SKM-1 treated with dmso at 0.1 percent for 144 hours (cell line): ENCODE data around the gene TOGARAM2.

Source experiments
- DNase-seq: peaks from one replicate; lab custom pipeline; 2025; ENCODE audit not compliant: unreplicated experiment; lab: John Stamatoyannopoulos, UW

TOGARAM2 gene

DNA sequence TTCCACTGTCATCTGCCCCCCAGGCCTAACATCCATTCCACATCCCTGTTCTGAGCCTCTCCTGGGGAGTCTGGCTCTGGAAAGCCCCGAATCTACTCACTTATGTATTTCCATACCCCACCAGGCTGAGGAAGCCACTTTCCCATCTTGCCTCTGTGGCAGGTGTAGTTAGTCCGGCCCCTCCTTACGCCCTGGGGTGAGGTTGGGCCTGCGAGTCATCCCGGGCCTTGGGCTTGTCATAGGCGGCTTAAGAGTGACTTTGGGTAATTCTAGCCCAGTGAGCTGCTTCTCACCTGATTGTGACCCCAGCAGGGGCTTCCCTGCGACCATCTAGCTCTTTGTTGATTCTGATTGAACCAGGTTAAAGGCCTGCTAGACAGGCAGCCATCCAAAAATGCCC is 72.1 kb downstream of the TOGARAM2 start:
- DNase-seq, result no peak

DNA sequence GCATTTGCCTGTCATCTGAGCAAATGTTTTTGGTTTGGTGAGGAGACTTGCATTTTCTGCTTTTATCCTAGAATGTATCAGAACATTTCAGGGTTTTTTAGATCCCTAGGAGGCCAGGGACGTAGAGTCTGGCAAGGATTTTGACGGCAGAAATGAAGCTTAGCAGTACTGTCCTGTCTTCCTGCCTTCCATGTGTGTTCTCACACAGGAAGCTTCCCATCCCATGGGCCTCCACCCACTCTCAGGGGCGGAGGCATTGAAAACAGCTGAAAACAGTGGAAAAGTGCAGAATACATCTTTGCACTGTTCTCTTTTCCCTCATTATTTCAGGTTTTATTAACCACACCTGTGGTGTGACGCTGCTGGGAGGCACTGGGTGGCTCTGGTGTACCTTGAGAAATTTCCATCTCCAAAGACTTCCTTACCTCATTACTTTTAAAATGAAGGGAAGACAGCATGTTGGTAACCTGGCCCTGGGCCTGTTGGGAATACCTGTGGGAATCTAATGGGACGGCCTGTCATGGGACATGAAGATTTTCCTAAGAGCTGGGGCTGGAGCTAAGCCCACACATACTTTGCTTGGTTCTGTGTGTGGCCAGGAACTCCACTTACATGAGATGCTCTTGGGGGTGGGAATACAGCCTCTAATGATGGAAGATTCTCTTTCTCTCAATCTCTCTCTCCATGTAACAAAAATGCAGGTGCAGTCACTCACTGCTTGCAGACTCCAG is 72.7 kb downstream of the TOGARAM2 start:
- no peak for DNase-seq

DNA sequence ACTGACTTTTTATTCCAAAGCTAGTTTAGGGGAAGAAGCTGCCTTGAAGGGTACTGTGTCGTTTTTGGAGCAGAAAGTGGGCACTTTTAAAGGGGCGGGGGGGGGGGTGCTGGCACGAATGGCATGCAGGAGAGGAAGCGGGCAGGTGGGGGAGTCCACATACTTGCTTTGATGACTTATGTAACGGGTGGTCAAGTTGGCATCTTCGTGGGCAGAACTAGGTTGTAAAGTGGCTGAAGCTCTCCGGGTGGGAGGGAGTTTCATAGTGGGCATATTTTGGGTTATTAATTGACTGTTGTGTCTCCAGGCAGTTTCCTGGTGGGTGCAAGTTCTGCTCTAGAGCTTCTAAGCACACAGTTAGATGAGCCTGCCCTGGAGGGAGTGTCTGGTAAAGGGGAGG is 73.3 kb downstream of the TOGARAM2 start:
- no peak for DNase-seq

DNA sequence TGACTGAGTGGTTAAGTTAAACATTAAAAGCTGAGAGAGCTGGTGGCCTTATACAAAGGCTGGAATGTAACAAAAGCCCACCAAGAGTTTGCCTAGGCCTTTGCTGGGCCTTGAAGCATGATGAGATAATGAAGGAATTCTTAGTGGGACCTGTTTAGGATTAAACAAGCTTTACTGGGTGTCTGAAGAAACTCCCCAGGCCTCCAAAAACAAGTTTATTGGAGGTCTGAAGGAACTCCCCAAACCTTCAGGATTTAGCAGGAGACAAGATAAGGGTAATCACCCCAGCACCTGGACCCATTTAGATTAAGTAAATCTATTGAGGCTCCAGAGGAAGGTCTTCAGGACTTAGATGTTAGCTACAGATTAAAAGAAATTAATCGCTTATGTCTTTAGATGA is 74.5 kb downstream of the TOGARAM2 start:
- no peak for DNase-seq

DNA sequence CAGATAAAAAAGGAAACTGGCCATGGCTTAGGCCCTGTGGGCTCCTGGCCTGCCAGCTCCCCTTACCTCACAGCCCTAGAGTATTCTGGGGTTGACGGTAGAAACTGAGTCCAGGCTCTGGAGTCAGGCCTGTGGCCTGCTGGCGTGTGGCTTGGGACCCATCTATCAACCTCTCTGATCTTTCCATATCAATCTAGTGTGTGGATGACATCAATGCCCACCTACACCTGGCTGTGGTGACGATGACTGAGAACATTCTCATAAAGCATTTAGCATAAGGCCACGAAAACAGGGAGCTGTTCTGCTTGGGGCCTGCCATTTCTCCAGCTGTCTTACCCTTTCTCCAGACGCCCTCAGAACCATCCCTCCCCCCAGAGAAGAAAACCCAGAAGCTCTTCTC is 75.4 kb downstream of the TOGARAM2 start:
- DNase-seq, result no peak

DNA sequence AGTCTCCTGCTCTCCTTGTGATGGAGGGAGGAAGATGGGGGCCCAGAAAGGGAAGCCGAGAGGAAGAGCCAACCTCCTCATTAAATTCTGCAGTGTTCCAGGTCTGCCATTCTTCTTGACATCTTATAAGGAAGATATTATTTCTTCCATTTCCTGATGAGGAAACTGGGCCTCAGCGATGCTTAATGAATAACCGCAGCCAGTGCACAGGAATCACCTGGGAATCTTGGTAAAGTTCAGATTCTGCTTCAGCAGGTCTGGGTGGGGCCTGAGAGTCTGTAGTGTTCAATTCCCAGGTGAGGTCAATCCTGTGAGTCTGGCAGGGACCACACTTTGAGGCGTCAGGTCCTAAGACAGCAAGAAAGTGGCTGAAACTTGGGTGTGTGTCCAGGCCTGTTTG is 75.9 kb downstream of the TOGARAM2 start:
- no peak for DNase-seq

DNA sequence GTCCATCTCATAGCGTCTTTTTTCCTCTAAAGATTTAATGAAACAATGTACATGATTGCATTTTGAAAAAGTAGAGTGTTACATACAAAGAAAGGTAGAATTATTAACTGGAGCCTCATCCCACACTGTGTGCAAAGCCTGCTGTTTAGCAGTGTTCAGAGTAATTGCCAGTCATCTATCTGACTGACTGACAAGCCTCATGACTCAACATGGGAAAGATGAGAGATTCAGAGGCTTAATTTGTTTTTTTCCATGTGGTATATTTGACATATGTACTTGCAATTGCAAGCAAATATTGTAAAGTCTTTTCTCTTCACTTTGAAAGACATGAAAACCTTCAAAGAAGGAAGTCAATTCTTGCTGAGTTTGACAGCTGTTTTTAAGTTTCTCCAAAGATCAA is 78.5 kb downstream of the TOGARAM2 start:
- DNase-seq, result no peak

DNA sequence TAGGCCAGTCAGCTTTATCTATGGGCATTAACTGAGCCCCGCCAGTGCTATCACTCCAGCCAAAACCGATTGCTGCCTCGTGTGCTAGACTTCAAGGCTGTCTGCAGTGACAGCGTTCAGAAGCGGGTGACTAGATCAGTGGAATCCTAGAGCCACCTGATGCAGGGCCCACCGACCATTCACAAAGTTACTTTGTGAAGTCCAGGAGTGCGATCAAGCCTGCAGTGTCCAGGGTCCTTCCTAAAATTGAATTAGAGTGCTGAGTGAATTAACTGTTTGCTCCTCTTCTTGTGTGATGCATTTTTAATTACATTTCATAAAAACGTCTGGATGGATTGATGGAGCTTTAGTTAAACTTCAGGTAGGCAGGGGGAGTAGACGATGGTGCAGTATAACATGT is 79.3 kb downstream of the TOGARAM2 start:
- DNase-seq, result no peak

DNA sequence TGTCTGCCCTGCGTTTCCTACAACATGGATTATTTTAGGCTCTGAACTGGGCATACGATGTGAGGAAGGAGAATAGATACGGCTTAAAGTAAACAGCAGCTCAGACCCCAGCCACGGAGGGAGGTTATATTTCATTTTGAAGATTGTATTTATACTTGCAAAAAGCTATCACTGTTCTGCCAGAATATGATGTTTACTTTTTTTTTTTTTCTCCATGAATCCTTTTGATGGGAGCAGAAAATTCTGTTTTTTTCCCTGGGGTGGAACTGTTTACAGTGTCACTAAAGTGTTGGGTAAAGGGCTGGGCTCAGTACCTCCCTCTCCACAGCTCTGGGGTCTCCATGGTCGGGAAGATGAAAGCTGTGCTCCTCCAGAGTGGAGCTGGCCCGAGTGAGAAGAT is 80.1 kb downstream of the TOGARAM2 start:
- no peak for DNase-seq

DNA sequence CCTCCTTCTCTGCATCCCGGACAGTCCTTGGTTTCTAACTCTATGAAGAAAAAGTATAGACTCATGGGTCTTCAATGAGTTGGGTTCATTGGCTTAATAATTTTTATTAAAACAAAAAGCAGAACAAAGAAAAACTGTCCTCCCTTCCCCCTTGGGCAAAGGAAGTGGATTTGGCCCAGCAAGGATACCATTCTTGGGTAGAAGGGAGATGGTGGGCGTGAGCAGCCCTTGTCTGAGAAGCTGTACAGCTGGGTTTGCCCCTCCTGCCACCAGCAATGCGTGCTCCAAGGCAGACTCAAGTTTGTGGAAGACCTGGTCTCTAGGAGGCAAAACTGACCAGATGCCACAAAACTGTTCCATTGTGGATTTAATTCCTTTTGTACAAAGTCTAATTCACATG is 80.5 kb downstream of the TOGARAM2 start:
- no peak for DNase-seq

DNA sequence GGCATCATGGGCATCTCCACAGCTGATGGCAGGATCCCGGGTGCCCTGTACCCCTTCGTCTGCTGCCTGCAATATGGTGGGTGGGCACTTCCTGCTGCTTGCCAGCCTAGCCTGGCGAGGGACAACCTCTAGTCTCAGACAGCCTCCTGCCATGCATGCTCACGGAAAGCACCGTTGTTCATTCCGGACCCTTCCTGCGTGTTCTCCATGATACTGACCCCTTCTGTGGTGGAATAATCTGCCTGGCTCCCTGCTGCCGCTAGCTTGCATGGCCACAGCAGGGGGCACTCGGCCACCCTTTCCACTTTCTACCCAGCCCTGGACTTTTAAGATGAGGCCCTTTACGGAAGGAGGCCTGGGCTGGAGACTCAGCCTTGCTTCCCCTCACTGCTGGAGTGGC is 81.3 kb downstream of the TOGARAM2 start:
- no peak for DNase-seq

DNA sequence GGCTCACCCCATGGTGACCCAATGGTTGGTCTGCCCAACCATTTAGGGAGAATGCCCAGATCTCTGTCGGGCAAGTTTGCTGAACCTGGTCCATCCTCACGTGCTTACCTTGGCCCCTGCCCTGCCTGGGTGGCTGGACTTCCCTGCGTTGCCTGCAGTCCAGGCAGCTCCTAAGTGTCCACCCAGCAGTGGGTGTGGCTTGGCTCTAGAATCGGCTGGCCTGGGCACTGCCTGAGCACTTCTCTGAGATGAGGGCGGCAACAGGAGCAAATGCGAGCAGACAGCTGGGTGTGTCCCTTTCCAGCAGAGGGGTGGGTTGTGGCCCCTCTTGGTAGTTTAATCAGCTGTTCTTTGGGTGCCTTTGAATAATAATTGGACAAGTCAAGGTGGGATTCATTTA is 82.0 kb downstream of the TOGARAM2 start:
- DNase-seq, result no peak

DNA sequence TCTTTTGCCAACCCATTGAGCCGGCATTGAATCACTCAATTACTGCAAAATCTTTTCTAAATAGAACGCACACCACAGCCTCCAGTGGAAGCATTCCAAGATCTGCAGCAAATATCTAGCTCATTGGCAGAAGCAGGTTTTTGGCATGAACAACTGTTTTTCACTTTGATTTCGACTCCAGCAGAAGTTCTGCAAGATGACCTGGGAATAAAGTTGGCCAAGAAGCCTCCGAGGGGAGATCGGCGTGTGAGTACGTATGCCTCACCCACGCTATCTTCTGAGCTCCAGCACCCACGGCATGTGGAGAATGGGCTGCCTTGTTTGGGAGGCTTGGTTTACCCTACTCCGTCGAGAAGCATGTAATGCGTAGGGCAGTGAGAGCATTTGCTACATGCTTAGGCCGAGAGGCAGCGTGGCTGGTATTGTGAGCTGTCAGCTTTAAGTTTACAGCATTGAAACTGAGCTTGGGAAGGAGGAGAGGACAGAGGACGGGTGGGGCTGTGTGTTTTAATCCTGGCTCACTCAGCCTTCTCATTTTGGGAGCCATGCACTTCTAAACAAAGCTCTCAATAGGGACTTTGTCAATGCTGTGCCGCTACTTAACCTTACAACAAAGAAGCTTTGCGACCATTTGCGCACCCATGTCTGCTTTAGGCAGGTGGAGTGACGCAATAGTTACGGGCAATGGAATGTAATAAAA is 82.7 kb downstream of the TOGARAM2 start:
- DNase-seq, result no peak

DNA sequence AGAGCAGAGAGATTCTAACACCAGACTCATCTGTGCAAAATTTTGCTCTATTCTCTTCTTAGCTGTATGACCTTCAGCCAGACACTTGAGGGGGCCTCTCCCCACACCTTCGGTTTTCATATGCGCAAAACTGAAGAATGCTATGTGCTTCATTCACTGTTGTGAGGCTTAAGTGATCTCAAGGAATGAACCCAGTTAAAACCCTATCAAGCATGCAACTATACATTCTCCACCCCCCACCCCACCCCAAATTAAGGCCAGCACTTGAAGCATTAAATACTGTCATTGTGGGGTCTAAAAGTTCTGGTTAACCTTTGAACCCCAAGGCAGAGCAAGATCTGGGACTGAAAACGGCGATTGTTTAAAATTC is 83.2 kb downstream of the TOGARAM2 start:
- no peak for DNase-seq

DNA sequence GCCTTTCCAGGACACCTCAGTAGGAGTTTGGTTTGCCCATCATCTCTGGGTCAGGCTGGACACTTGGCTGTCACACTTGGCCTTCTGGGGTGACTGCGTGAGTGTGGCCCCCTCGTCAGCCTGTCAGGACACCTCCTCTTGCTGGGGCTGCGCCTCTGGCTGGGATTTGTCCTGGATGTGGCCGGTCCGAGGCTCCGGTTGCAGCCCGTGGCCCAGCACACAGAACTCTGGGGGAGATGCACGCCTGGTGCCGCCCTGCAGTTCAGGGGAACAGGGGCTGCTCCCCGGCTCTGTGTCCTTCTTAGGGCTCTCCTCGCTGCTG is 83.6 kb downstream of the TOGARAM2 start:
- DNase-seq, result no peak

DNA sequence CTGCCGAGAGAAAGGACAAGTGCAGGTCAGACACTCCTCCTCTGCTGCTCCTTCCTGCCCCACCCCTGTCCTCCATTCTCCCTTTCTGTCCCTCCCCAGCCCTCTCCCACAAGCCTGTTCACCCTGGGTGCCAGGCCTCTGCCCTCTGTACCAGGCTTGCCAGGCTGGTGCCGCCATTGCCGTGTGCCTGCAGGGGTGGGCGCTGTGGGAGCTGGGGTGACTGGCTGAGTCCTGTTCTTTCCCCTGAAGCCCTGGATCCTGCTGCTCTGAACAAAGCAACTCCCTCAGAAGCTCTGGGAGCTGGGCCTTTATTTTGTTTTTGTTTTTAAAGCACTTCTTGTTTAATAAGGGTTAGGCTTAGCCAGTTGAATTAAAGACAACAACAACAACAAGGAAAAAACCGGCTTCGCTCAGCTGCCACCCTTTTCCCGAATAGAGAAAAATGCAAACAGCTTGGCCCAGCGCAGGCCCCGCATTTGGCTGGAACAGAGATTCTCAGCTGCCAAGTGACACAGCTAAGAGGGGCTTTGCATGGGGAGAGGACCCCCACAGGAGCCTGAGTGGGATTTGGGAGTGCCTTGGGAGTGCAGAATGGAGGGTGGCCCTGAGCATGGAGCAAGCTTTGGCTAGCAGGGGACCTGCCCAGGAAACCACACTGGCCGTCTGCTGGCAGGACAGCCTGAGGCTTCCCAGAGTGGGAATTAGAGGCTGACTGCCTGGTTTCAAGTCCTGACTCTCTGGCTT is 84.1 kb downstream of the TOGARAM2 start:
- DNase-seq, result no peak

DNA sequence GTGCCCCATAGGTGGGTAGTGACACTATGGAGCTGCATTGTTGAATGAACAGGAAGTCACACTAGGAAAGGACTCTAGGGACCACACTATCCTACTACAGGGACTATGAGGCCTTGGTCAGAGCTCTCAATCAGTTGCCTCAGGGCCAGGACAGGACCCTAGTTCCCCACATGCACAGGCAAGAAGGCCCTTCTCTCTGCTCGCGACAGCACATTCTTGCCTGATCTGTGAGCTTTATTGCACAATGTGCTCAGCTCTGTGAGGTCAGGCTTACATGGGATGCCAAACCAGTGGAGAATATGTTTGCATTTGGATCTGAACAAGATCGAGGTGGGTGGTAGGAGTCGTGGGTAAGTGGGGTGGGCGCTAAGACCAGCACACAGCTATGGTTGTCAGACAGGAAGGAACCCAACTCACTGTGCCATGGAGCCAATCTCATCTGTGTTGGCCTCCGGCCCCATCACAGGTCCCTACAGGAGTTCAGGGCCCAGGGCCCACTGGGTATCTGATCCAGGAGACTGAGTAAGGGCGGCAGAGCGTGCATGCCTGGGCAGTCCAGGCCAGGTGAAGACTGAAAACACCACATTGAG is 85.3 kb downstream of the TOGARAM2 start:
- peak; percentile 34 for DNase-seq

DNA sequence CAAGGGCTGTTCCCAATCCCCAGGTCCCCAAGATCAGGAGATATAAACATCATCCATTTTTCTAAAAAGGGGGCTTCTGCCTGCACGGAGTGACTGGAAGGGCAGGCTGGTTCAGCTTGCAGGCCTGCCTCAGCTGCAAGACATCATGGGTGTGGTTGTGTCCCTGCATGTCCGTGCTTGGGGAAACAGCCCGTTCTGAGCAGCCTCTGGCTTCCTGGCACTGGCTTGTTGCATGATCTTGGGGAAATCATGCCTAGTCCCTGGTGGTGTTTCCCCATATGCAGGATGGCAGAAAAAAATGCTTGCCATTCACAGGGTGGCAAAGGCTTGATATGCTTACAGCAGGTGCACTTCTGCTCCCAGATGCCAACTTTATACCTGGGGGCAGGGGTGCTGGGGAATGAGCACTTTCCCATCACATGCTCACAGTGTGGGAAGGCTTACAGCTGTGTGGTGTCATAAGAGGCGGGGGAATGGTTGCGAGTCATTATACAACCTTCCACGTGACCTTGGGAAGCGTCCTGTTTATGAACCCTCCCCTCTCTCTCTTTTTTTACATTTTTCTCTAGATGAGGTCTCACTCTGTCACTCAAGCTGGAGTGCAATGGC is 86.0 kb downstream of the TOGARAM2 start:
- DNase-seq, result no peak

DNA sequence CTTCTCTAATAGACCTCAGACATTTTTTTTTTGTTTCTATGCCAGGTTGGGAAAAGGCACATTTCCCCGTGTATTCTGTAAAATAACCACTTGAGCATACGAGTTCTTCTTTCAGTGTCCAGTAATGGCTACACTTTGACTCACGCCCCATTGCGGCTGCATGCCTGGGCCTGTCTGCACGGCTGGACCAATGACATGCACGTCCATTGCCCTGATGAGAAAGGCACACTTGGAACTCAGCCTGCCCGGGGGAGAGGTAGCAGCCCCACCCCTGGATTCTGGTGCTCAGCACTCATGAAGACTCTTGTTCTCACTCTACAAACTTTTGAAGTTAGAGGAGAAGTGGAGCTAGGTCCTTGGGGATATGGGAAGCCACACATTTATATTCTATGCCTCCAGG is 87.4 kb downstream of the TOGARAM2 start:
- DNase-seq, result no peak

DNA sequence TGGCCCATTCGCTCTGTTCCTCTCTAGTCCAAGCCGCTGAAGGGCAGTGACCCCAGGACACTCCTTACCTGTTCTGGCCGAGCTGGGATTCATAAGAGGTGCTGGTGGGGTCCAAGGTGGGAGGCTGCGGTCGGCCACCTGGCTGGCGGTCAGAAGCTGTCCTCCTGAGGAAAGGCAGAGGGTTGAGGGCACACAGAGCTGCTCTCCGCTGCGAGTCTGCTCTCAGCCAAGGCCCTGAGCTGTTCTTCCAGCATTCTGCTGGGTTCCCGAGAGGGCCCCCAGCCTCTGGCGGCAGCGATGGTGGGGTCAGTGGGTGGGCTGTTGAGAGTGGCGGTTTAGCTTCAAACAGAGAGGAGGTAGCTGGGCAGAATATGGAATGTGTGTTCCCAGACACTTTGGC is 89.4 kb downstream of the TOGARAM2 start:
- DNase-seq, result no peak
